GM23338 (cell line): ENCODE data around the gene MEIOC. TPM values are rescaled to one million over a fixed set of nuclear protein-coding genes. Genes with fewer than 3 reads are reported as not detected.
A peak's percentile ranks its signal among the peaks of the same experiment; 100 is the strongest.

Experiments
- ATAC-seq: fragments of 200-7000 bp; cut with Tn5 transposase; 3 replicates; pipeline ENCODE4 v1.9.1; 2020
- DNase-seq: peaks from one replicate; pipeline ENCODE4 v3.0.0-alpha.2; 2015; ENCODE audit warnings: low spot score
- H2AFZ ChIP-seq: fragments of 200-600 bp; sonication (generic); 2 replicates; pipeline ENCODE4 v1.8.0; 2016; ENCODE audit warnings: antibody characterized with exemption, mild to moderate bottlenecking, moderate library complexity
- H3F3A ChIP-seq: fragments of 200-600 bp; sonication (generic); replicated peaks from 2 replicates; pipeline ENCODE4 v1.8.0; 2017; ENCODE audit warnings: antibody characterized with exemption, mixed run types, low read depth
- H3K27ac ChIP-seq: fragments of 200-600 bp; sonication (generic); 2 replicates; pipeline ENCODE4 v1.6.1; 2016; ENCODE audit warnings: low read depth
- H3K27me3 ChIP-seq: fragments of 200-600 bp; sonication (generic); 2 replicates; pipeline ENCODE4 v1.8.0; 2016; ENCODE audit warnings: mild to moderate bottlenecking, mixed run types, moderate library complexity; ENCODE audit not compliant: insufficient read depth
- H3K36me3 ChIP-seq: fragments of 200-600 bp; sonication (generic); 2 replicates; pipeline ENCODE4 v1.8.0; 2016; ENCODE audit warnings: mild to moderate bottlenecking; ENCODE audit not compliant: insufficient read depth
- H3K4me1 ChIP-seq: fragments of 200-600 bp; sonication (generic); 2 replicates; pipeline ENCODE4 v1.8.0; 2016; ENCODE audit warnings: mild to moderate bottlenecking, moderate library complexity; ENCODE audit not compliant: insufficient read depth
- H3K4me2 ChIP-seq: fragments of 200-600 bp; sonication (generic); 2 replicates; pipeline ENCODE4 v1.7.1; 2017; ENCODE audit warnings: mixed run types
- H3K4me3 ChIP-seq: fragments of 200-600 bp; sonication (generic); 2 replicates; pipeline ENCODE4 v1.6.1; 2016; ENCODE audit warnings: mixed run types
- H3K79me2 ChIP-seq: fragments of 200-600 bp; sonication (generic); replicated peaks from 2 replicates; pipeline ENCODE4 v1.8.0; 2017; ENCODE audit warnings: mild to moderate bottlenecking; ENCODE audit not compliant: insufficient read depth
- H3K9me2 ChIP-seq: fragments of 200-600 bp; sonication (generic); 2 replicates; pipeline ENCODE4 v1.8.0; 2017; ENCODE audit not compliant: insufficient read depth
- H4K20me1 ChIP-seq: fragments of 200-600 bp; sonication (generic); replicated peaks from 2 replicates; pipeline ENCODE4 v1.8.0; 2017; ENCODE audit warnings: mild to moderate bottlenecking; ENCODE audit not compliant: insufficient read depth
- H3K27ac Mint-ChIP-seq: 2 replicates; pipeline ENCODE4 v1.8.0; 2020; ENCODE audit warnings: inconsistent platforms, mild to moderate bottlenecking, moderate library complexity, mixed read lengths
- H3K27me3 Mint-ChIP-seq: 3 replicates; pipeline ENCODE4 v1.8.0; 2022; ENCODE audit warnings: low read depth, mild to moderate bottlenecking, moderate library complexity, mixed read lengths, inconsistent platforms; ENCODE audit not compliant: insufficient read depth, poor library complexity
- H3K36me3 Mint-ChIP-seq: 3 replicates; pipeline ENCODE4 v1.8.0; 2021; ENCODE audit warnings: low read depth, mild to moderate bottlenecking, inconsistent platforms, moderate library complexity, mixed read lengths
- H3K4me1 Mint-ChIP-seq: 3 replicates; pipeline ENCODE4 v1.8.0; 2020; ENCODE audit warnings: mild to moderate bottlenecking, inconsistent platforms, mixed read lengths
- H3K4me3 Mint-ChIP-seq: 3 replicates; pipeline ENCODE4 v1.8.0; 2021; ENCODE audit warnings: moderate library complexity, mild to moderate bottlenecking, inconsistent platforms, mixed read lengths
- H3K9me3 Mint-ChIP-seq: 3 replicates; pipeline ENCODE4 v1.8.0; 2020; ENCODE audit warnings: moderate library complexity, mild to moderate bottlenecking, inconsistent platforms, mixed read lengths
- CREB1 ChIP-seq: fragments of 250-450 bp; sonication (Bioruptor Pico); IDR thresholded peaks from 2 replicates; pipeline ENCODE4 v1.5.0; 2020; ENCODE audit warnings: low read depth, mild to moderate bottlenecking, moderate library complexity
- CTCF ChIP-seq, 2 experiments: fragments of 200-600 bp in 1 of 2; sonication (generic) in 1 of 2; conservative IDR thresholded peaks; 2 replicates each; pipeline versions ENCODE4 v1.5.1 to v1.6.1; 2016 to 2017; ENCODE audit warnings: antibody characterized with exemption in 2 of 2, low read depth in 2 of 2, mild to moderate bottlenecking in 2 of 2, moderate library complexity in 1 of 2
- ETS1 ChIP-seq: IDR thresholded peaks from 2 replicates; pipeline ENCODE4 v1.6.1; 2016; ENCODE audit warnings: antibody characterized with exemption
- EZH2 ChIP-seq: fragments of 200-600 bp; sonication (generic); IDR thresholded peaks from one replicate; pipeline ENCODE4 v1.8.0; 2017; ENCODE audit warnings: antibody characterized with exemption, mild to moderate bottlenecking, low read depth; ENCODE audit not compliant: unreplicated experiment
- EZH2phosphoT487 ChIP-seq: fragments of 200-600 bp; sonication (generic); IDR thresholded peaks from one replicate; pipeline ENCODE4 v1.8.1; 2018; ENCODE audit warnings: antibody characterized with exemption; ENCODE audit not compliant: unreplicated experiment
- JUNB ChIP-seq: IDR thresholded peaks from one replicate; pipeline ENCODE4 v1.6.1; 2016; ENCODE audit warnings: antibody characterized with exemption; ENCODE audit not compliant: unreplicated experiment
- NANOG ChIP-seq: IDR thresholded peaks from 2 replicates; pipeline ENCODE4 v1.6.1; 2016; ENCODE audit warnings: antibody characterized with exemption, borderline replicate concordance
- POLR2AphosphoS5 ChIP-seq: IDR thresholded peaks from 2 replicates; pipeline ENCODE4 v1.6.1; 2016; ENCODE audit warnings: antibody characterized with exemption, low read depth
- REST ChIP-seq: IDR thresholded peaks from one replicate; pipeline ENCODE4 v1.6.1; 2018; ENCODE audit warnings: antibody characterized with exemption; ENCODE audit not compliant: unreplicated experiment
- STAT1 ChIP-seq: IDR thresholded peaks from one replicate; pipeline ENCODE4 v1.6.1; 2016; ENCODE audit warnings: antibody characterized with exemption; ENCODE audit not compliant: unreplicated experiment
- ZNF114 ChIP-seq: fragments of 250-450 bp; sonication (Bioruptor Pico); IDR thresholded peaks from 2 replicates; pipeline ENCODE4 v1.5.0; 2020; ENCODE audit warnings: mild to moderate bottlenecking, moderate library complexity
- ZNF331 ChIP-seq: fragments of 250-450 bp; sonication (Bioruptor Pico); IDR thresholded peaks from 2 replicates; pipeline ENCODE4 v1.5.0; 2020; ENCODE audit warnings: low read depth, mild to moderate bottlenecking, moderate library complexity
- polyA plus RNA-seq: library from polyadenylated mRNA; unstranded; fragments of >200 nt; fragmentation: Nextera tagmentation; extraction: Ambion mirVana; gene quantifications from 2 replicates; pipeline ENCODE4 v1.2.1, GENCODE V29; 2016
- total RNA-seq: library from RNA; depleted of rRNA; stranded (reverse); fragments of >200 nt; shearing (Covaris generic); gene quantifications from 2 replicates; pipeline ENCODE4 v1.2.3, GENCODE V29; 2014

Gene MEIOC
- total and polyA plus RNA-seq, 2 experiments from 2014 or later, result 2.1 to 23.8 TPM

GRCh38 chr17:44636562-44636961 is 19.7 kb upstream of the MEIOC start:
- Histone ChIP-seq H3K79me2 (no peaks in the 10 kb centered on the region), H3K4me2 (no peak overlapping the region), H2AFZ (no peak overlapping the region), H3F3A (no peaks in the 10 kb centered on the region), H4K20me1 (no peaks in the 10 kb centered on the region), H3K36me3 (no peaks in the 10 kb centered on the region), H3K27me3 (no peaks in the 10 kb centered on the region), H3K9me2 (no peaks in the 10 kb centered on the region), H3K27ac (no peak overlapping the region), H3K4me1 (no peaks in the 10 kb centered on the region), H3K4me3 (no peak overlapping the region)
- H3K9me3 Mint-ChIP-seq, result no peaks in the 10 kb centered on the region
- no peaks in the 10 kb centered on the region for H3K36me3 Mint-ChIP-seq
- TF ChIP-seq CTCF (conservative IDR thresholded peaks at IDR 0.05; ENCODE audit: low read depth in 2 of 2) (peak; percentile 41 to 43; a peak in 3 of 4 replicates), POLR2AphosphoS5 (no peak)
- H3K4me3 Mint-ChIP-seq, result no peak overlapping the region
- peaks cover 4% of the 10 kb centered on the region for H3K27me3 Mint-ChIP-seq
- DNase-seq (peak; percentile 41), ATAC-seq (no peak; the same call in 2 of the 3 replicates)
- H3K27ac Mint-ChIP-seq, result no peak overlapping the region
- H3K4me1 Mint-ChIP-seq, result no peaks in the 10 kb centered on the region; the same call in 2 of the 3 replicates

- Mint-ChIP-seq H3K4me1 (no peaks in the 10 kb centered on the region; the same call in 2 of the 3 replicates), H3K27me3 (peaks cover 4% of the 10 kb centered on the region), H3K4me3 (no peak overlapping the region), H3K27ac (no peak overlapping the region), H3K36me3 (no peaks in the 10 kb centered on the region), H3K9me3 (no peaks in the 10 kb centered on the region)
- no peaks in the 10 kb centered on the region for H3K4me1 ChIP-seq
- no peaks in the 10 kb centered on the region for H3K36me3 ChIP-seq
- H2AFZ ChIP-seq, result no peak overlapping the region
- ATAC-seq, result no peak
- no peaks in the 10 kb centered on the region for H3K79me2 ChIP-seq
- H3K4me3 ChIP-seq, result no peak overlapping the region
- H4K20me1 ChIP-seq, result no peaks in the 10 kb centered on the region
- no peaks in the 10 kb centered on the region for H3K9me2 ChIP-seq
- no peaks in the 10 kb centered on the region for H3K27me3 ChIP-seq
- H3F3A ChIP-seq, result no peaks in the 10 kb centered on the region
- no peak for DNase-seq
- no peak overlapping the region for H3K27ac ChIP-seq
- no peak overlapping the region for H3K4me2 ChIP-seq
- TF ChIP-seq EZH2, result no peak
- TF ChIP-seq ZNF114, result no peak
- TF ChIP-seq STAT1, result no peak
- no peak for TF ChIP-seq POLR2AphosphoS5
- TF ChIP-seq NANOG, result no peak
- no peak for TF ChIP-seq JUNB
- TF ChIP-seq ZNF331, result no peak
- no peak for TF ChIP-seq REST
- no peak for TF ChIP-seq ETS1
- TF ChIP-seq EZH2phosphoT487, result no peak
- no peak for TF ChIP-seq CTCF (conservative IDR thresholded peaks at IDR 0.05; ENCODE audit: low read depth in 2 of 2)
- TF ChIP-seq CREB1, result no peak
These were observed 19.2 kb upstream of the MEIOC start for GRCh38 chr17:44637066-44637465.
